H1 (cell line): ENCODE data around the gene TEAD1. TPM values are rescaled to one million over a fixed set of nuclear protein-coding genes. Genes with fewer than 3 reads are reported as not detected.

Source experiments
- CTCF ChIA-PET: fragments of 300-600 bp; sonication (Branson Sonifier 250); formaldehyde crosslinking; loops from one replicate; lab custom pipeline; 2021; ENCODE audit not compliant: partially characterized antibody; lab: Charles Lee
- POLR2A ChIA-PET: fragments of 300-600 bp; sonication (Branson Sonifier 250); formaldehyde crosslinking; loops from one replicate; lab custom pipeline; 2021; ENCODE audit warnings: inconsistent platforms; ENCODE audit not compliant: partially characterized antibody; lab: Charles Lee
- DNase-seq, 2 experiments: peaks; one replicate each; pipeline versions ENCODE4 v3.0.0 to v3.0.0-alpha.2; 2010 to 2022; ENCODE audit warnings: low spot score in 2 of 2, low read depth in 1 of 2, mixed read lengths in 1 of 2
- FAIRE-seq: peaks from 2 replicates; lab custom pipeline; 2011; peaks lifted over from hg19 to GRCh38; lab: Jason Lieb, UNC
- H2AFZ ChIP-seq: 2 replicates; pipeline ENCODE4 v1.8.1; 2012; ENCODE audit warnings: low read length, inconsistent platforms
- H2AK5ac ChIP-seq: 2 replicates; pipeline ENCODE4 v1.6.1; 2013; ENCODE audit warnings: low read depth, low read length
- H2BK120ac ChIP-seq: replicated peaks from 2 replicates; pipeline ENCODE3; 2013; ENCODE audit warnings: low read depth, low read length, inconsistent platforms
- H2BK12ac ChIP-seq: 2 replicates; pipeline ENCODE4 v1.6.1; 2013; ENCODE audit warnings: low read depth, low read length
- H2BK15ac ChIP-seq: 2 replicates; pipeline ENCODE4 v1.6.1; 2013; ENCODE audit warnings: low read length
- H2BK20ac ChIP-seq: 2 replicates; pipeline ENCODE4 v1.6.1; 2013; ENCODE audit warnings: low read length
- H2BK5ac ChIP-seq: 2 replicates; pipeline ENCODE4 v1.6.1; 2013; ENCODE audit warnings: low read depth, low read length
- H3K14ac ChIP-seq: 2 replicates; pipeline ENCODE4 v1.6.1; 2013; ENCODE audit warnings: inconsistent platforms; ENCODE audit not compliant: insufficient read length
- H3K18ac ChIP-seq: 2 replicates; pipeline ENCODE4 v1.6.1; 2013; ENCODE audit warnings: low read length; ENCODE audit errors: extremely low read depth
- H3K23ac ChIP-seq: 2 replicates; pipeline ENCODE4 v1.6.1; 2013; ENCODE audit warnings: inconsistent platforms; ENCODE audit not compliant: insufficient read length
- H3K23me2 ChIP-seq: 2 replicates; pipeline ENCODE4 v1.6.1; 2013; ENCODE audit warnings: low read depth, low read length
- H3K27ac ChIP-seq: 2 replicates; pipeline ENCODE4 v1.6.1; 2011; ENCODE audit warnings: low read depth, low read length, inconsistent platforms
- H3K27me3 ChIP-seq, 4 experiments: replicated peaks in 1 of 4; 1 replicate in 1 of 4; 2 replicates in 3 of 4; pipeline versions ENCODE4 v1.6.1 to v1.8.1; 2011 to 2013; ENCODE audit warnings: low read length in 3 of 4, mild to moderate bottlenecking in 3 of 4, inconsistent platforms in 2 of 4, mixed read lengths in 2 of 4, moderate library complexity in 1 of 4; ENCODE audit not compliant: control insufficient read depth in 3 of 4, insufficient read depth in 3 of 4; ENCODE audit errors: extremely low read depth in 1 of 4
- H3K36me3 ChIP-seq, 4 experiments: 2 replicates each; pipeline versions ENCODE4 v1.6.1 to v1.8.1; 2011 to 2013; ENCODE audit warnings: mild to moderate bottlenecking in 4 of 4, low read length in 3 of 4, moderate library complexity in 2 of 4, control low read depth in 1 of 4, inconsistent platforms in 1 of 4; ENCODE audit not compliant: insufficient read depth in 4 of 4, control insufficient read depth in 2 of 4
- H3K4ac ChIP-seq: replicated peaks from 2 replicates; pipeline ENCODE3; 2013; ENCODE audit warnings: low read length, low read depth, mixed read lengths, inconsistent platforms; ENCODE audit not compliant: insufficient read length
- H3K4me1 ChIP-seq, 4 experiments: replicated peaks in 1 of 4; 1 replicate in 1 of 4; 2 replicates in 3 of 4; pipeline versions ENCODE4 v1.6.1 to v1.8.1; 2011 to 2013; ENCODE audit warnings: low read length in 3 of 4, inconsistent platforms in 2 of 4, mixed read lengths in 1 of 4; ENCODE audit not compliant: insufficient read depth in 4 of 4, control insufficient read depth in 3 of 4
- H3K4me2 ChIP-seq, 2 experiments: 2 replicates each; pipeline versions ENCODE4 v1.6.1 to v1.8.1; 2011 to 2013; ENCODE audit warnings: low read depth in 2 of 2, low read length in 2 of 2, control low read depth in 1 of 2, inconsistent platforms in 1 of 2, mild to moderate bottlenecking in 1 of 2; ENCODE audit not compliant: insufficient read depth in 1 of 2
- H3K4me3 ChIP-seq, 4 experiments: fragments of 200-600, 300-600 bp in 1 of 4; sonication (generic), shearing (Covaris generic), sonication (Bioruptor Twin) in 1 of 4; 2 replicates each; pipeline versions ENCODE4 v1.5.1 to v1.8.1; 2011 to 2016; ENCODE audit warnings: low read length in 4 of 4, low read depth in 3 of 4, control low read depth in 2 of 4, inconsistent platforms in 2 of 4, mild to moderate bottlenecking in 2 of 4, mixed read lengths in 1 of 4, moderate library complexity in 1 of 4; ENCODE audit not compliant: insufficient read depth in 2 of 4; ENCODE audit errors: extremely low read depth in 1 of 4
- H3K56ac ChIP-seq: replicated peaks from 2 replicates; pipeline ENCODE3; 2013; ENCODE audit warnings: low read depth, mild to moderate bottlenecking, mixed read lengths, low read length, inconsistent platforms; ENCODE audit not compliant: insufficient read length
- H3K79me1 ChIP-seq: 2 replicates; pipeline ENCODE4 v1.6.1; 2013; ENCODE audit warnings: low read depth, low read length, control low read depth
- H3K79me2 ChIP-seq, 2 experiments: 2 replicates each; pipeline versions ENCODE4 v1.6.1 to v1.8.1; 2012 to 2013; ENCODE audit warnings: low read length in 2 of 2, mild to moderate bottlenecking in 2 of 2, inconsistent platforms in 1 of 2; ENCODE audit not compliant: insufficient read depth in 2 of 2, control insufficient read depth in 1 of 2
- H3K9ac ChIP-seq, 4 experiments: replicated peaks in 1 of 4; 1 replicate in 1 of 4; 2 replicates in 3 of 4; pipeline versions ENCODE4 v1.6.1 to v1.8.1; 2011 to 2013; ENCODE audit warnings: low read depth in 3 of 4, low read length in 3 of 4, control low read depth in 2 of 4, mild to moderate bottlenecking in 2 of 4, moderate library complexity in 2 of 4, inconsistent platforms in 1 of 4; ENCODE audit errors: extremely low read depth in 1 of 4
- H3K9me3 ChIP-seq, 2 experiments: 2 replicates each; pipeline versions ENCODE4 v1.6.1 to v1.8.1; 2012 to 2013; ENCODE audit warnings: mild to moderate bottlenecking in 2 of 2, moderate library complexity in 2 of 2, control low read depth in 1 of 2, inconsistent platforms in 1 of 2, low read depth in 1 of 2, low read length in 1 of 2, mixed read lengths in 1 of 2; ENCODE audit not compliant: insufficient read depth in 2 of 2
- H4K20me1 ChIP-seq, 2 experiments: replicated peaks in 1 of 2; 2 replicates each; pipeline versions ENCODE3 to v1.8.1; 2011 to 2013; ENCODE audit warnings: inconsistent platforms in 2 of 2, low read length in 2 of 2, mild to moderate bottlenecking in 1 of 2; ENCODE audit not compliant: insufficient read depth in 2 of 2, control insufficient read depth in 1 of 2
- H4K5ac ChIP-seq: 2 replicates; pipeline ENCODE4 v1.6.1; 2013; ENCODE audit warnings: low read length, low read depth, mixed read lengths, inconsistent platforms; ENCODE audit not compliant: insufficient read length
- H4K8ac ChIP-seq: 2 replicates; pipeline ENCODE4 v1.8.0; 2013; ENCODE audit warnings: mild to moderate bottlenecking, moderate library complexity, low read length, inconsistent platforms; ENCODE audit not compliant: insufficient read depth; ENCODE audit errors: extremely low read depth
- H4K91ac ChIP-seq: replicated peaks from 2 replicates; pipeline ENCODE3; 2013; ENCODE audit warnings: low read length, mixed read lengths, inconsistent platforms; ENCODE audit not compliant: insufficient read length
- ATF3 ChIP-seq: IDR thresholded peaks from 2 replicates; pipeline ENCODE4 v1.6.1; 2011; ENCODE audit warnings: low read depth, mild to moderate bottlenecking, low read length; ENCODE audit not compliant: insufficient read depth
- CBX5 ChIP-seq: fragments of 300-800, 300-1000 bp; sonication (generic); IDR thresholded peaks from 2 replicates; pipeline ENCODE4 v1.7.1; 2016; ENCODE audit warnings: antibody characterized with exemption, low read length, low read depth
- CBX8 ChIP-seq: fragments of 300-800, 300-1000 bp; sonication (generic); IDR thresholded peaks from 2 replicates; pipeline ENCODE4 v1.7.1; 2016; ENCODE audit warnings: low read depth, low read length, borderline replicate concordance
- EP300 ChIP-seq, 2 experiments: IDR thresholded peaks; 1 replicate in 1 of 2; 2 replicates in 1 of 2; pipeline ENCODE4 v1.6.1; 2011 to 2012; ENCODE audit warnings: low read depth in 2 of 2, low read length in 2 of 2, mild to moderate bottlenecking in 2 of 2, borderline replicate concordance in 1 of 2, inconsistent platforms in 1 of 2, moderate library complexity in 1 of 2
- KDM1A ChIP-seq: fragments of 200-600, 300-600 bp; sonication (generic); IDR thresholded peaks from 2 replicates; pipeline ENCODE4 v1.7.1; 2016; ENCODE audit warnings: mild to moderate bottlenecking, low read length, borderline replicate concordance
- MAFK ChIP-seq: IDR thresholded peaks from 2 replicates; pipeline ENCODE4 v1.6.1; 2012; ENCODE audit warnings: low read depth, mild to moderate bottlenecking, improper control_type of control experiment, low read length
- PHF8 ChIP-seq: fragments of 200-600 bp; sonication (generic); conservative IDR thresholded peaks from 2 replicates; pipeline ENCODE4 v1.7.1; 2012; ENCODE audit warnings: low read depth, mild to moderate bottlenecking, inconsistent platforms, low read length, moderate library complexity
- SIX5 ChIP-seq: IDR thresholded peaks from 2 replicates; pipeline ENCODE4 v1.6.1; 2011; ENCODE audit warnings: mild to moderate bottlenecking, low read depth, low read length
- SUZ12 ChIP-seq: fragments of 200-600 bp; sonication (generic); IDR thresholded peaks from 2 replicates; pipeline ENCODE4 v1.6.1; 2012; ENCODE audit warnings: mild to moderate bottlenecking, inconsistent platforms, low read length, moderate library complexity, mixed read lengths
- TEAD4 ChIP-seq: IDR thresholded peaks from 2 replicates; pipeline ENCODE4 v1.6.1; 2012; ENCODE audit warnings: low read depth, low read length, inconsistent platforms, mixed read lengths
- YY1 ChIP-seq: IDR thresholded peaks from 2 replicates; pipeline ENCODE4 v1.6.1; 2011; ENCODE audit warnings: low read depth, mild to moderate bottlenecking, low read length
- WGBS, 2 experiments: shearing (Covaris generic) in 1 of 2; methylation state at CpG; one replicate each; pipeline versions ENCODE4 v1.1.6 to v1.1.7; 2013 to 2015; ENCODE audit warnings: low lambda C conversion rate in 2 of 2, mixed read lengths in 2 of 2, inconsistent platforms in 1 of 2, low coverage in 1 of 2, missing lambda C conversion rate in 1 of 2; ENCODE audit not compliant: insufficient replicate concordance in 2 of 2, insufficient coverage in 1 of 2, insufficient read length in 1 of 2; ENCODE audit errors: extremely low coverage in 1 of 2, missing lambda C conversion rate in 1 of 2; 5-methylcytosine and 5-hydroxymethylcytosine counted together
- polyA plus RNA-seq, 7 experiments: library from polyadenylated mRNA; depleted of rRNA in 3 of 7; stranded (reverse) in 5 of 7; unstranded in 2 of 7; fragments of >200 nt in 5 of 7; fragments of 200-250 nt in 2 of 7; gene quantifications; 1 replicate in 5 of 7; 2 replicates in 1 of 7; 4 replicates in 1 of 7; pipeline versions ENCODE4 v1.2.1 to v1.2.3, GENCODE V29; 2011 to 2013; ENCODE audit warnings: missing spikeins in 2 of 7, mixed read lengths in 2 of 7
- total RNA-seq: library from RNA; stranded (reverse); fragmentation: NEBNext Ultra II Directional; extraction: Animal tissue kit (Norgen Biotek cat#: 25700); gene quantifications from 2 replicates; pipeline ENCODE4 v1.2.1, GENCODE V29; 2021
- TF ChIP-seq, protein P1 (sequence below): IDR thresholded peaks from 2 replicates; pipeline ENCODE4 v1.6.1; 2012; ENCODE audit warnings: inconsistent platforms
- TF ChIP-seq, protein P2 (sequence below): IDR thresholded peaks from 2 replicates; pipeline ENCODE4 v1.6.1; 2012; ENCODE audit warnings: inconsistent platforms

Gene TEAD1
- total and polyA plus RNA-seq, 2 of the 8 experiments (the other 6 are each of a cell fraction or from before 2014, with no cell fraction given): 15.6 to 67.4 TPM

- Histone ChIP-seq H4K91ac (no peak overlapping the region), H3K4me3 (no peak overlapping the region), H2BK15ac (no peak overlapping the region), H3K79me2 (no peaks in the 10 kb centered on the region), H2AK5ac (no peak overlapping the region), H2BK20ac (no peak overlapping the region), H3K14ac (no peak overlapping the region), H4K5ac (no peak overlapping the region), H3K4me2 (no peak overlapping the region), H3K36me3 (no peaks in the 10 kb centered on the region), H3K79me1 (no peaks in the 10 kb centered on the region), H3K9ac (no peak overlapping the region), H3K4me1 (no peaks in the 10 kb centered on the region), H2BK120ac (no peak overlapping the region), H2BK5ac (no peak overlapping the region), H3K4ac (no peak overlapping the region), H2BK12ac (no peak overlapping the region), H3K23ac (no peak overlapping the region), H4K8ac (no peak overlapping the region), H2AFZ (no peak overlapping the region), H3K23me2 (no peaks in the 10 kb centered on the region), H3K56ac (no peak overlapping the region), H3K18ac (no peak overlapping the region), H3K27ac (no peak overlapping the region), H4K20me1 (no peaks in the 10 kb centered on the region), H3K27me3 (no peaks in the 10 kb centered on the region), H3K9me3 (no peaks in the 10 kb centered on the region)
- FAIRE-seq: no peak
- POLR2A ChIA-PET: interaction anchor here (0.7 to 1.8 kb wide), 2 partner anchors 11 to 14 kb away, joined by 3 to 4 read pairs; no protein-coding TSS in a partner anchor
- DNase-seq: no peak
- WGBS, 2 experiments: 58% methylated on average over 3 of the region's 3 CpGs; no CpG with 5 or more reads in 1 of the 2 experiments
- CTCF ChIA-PET: interaction anchor here (0.7 to 12.5 kb wide), 6 partner anchors 45 to 628 kb away, joined by 3 to 158 read pairs (median 4); no protein-coding TSS in a partner anchor
- TF ChIP-seq, protein P1, sequence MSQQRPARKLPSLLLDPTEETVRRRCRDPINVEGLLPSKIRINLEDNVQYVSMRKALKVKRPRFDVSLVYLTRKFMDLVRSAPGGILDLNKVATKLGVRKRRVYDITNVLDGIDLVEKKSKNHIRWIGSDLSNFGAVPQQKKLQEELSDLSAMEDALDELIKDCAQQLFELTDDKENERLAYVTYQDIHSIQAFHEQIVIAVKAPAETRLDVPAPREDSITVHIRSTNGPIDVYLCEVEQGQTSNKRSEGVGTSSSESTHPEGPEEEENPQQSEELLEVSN: no peak
- TF ChIP-seq, protein P2, sequence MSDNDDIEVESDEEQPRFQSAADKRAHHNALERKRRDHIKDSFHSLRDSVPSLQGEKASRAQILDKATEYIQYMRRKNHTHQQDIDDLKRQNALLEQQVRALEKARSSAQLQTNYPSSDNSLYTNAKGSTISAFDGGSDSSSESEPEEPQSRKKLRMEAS: no peak
- TF ChIP-seq ATF3 (no peak), EP300 (IDR thresholded peaks at IDR 0.05; ENCODE audit: borderline replicate concordance in 1 of 2, low read depth in 2 of 2, low read length in 2 of 2) (no peak), TEAD4 (no peak), KDM1A (no peak), YY1 (no peak), SIX5 (no peak), CBX8 (no peak), MAFK (no peak), SUZ12 (no peak), PHF8 (no peak), CBX5 (no peak)
Measured at GRCh38 chr11:12958986-12959385, 284.8 kb downstream of the TEAD1 start.
